CD14-positive monocyte (primary cell): ENCODE results near the gene DZANK1. TPM values are rescaled to one million over a fixed set of nuclear protein-coding genes. Genes with fewer than 3 reads are reported as not detected.
A peak's percentile ranks its signal among the peaks of the same experiment; 100 is the strongest.

Experiments
- DNase-seq, 3 donors: peaks; one replicate each; pipeline ENCODE4 v3.0.0-alpha.2; 2011 to 2022
- H2AFZ ChIP-seq: 2 replicates; pipeline ENCODE4 v1.6.0; 2012; ENCODE audit warnings: mild to moderate bottlenecking, low read depth, low read length, inconsistent platforms; ENCODE audit not compliant: insufficient read depth, poor library complexity, severe bottlenecking
- H3K27ac ChIP-seq, 2 donors: 1 replicate in 1 of 2; 2 replicates in 1 of 2; pipeline ENCODE4 v1.5.1; 2012 to 2013; ENCODE audit warnings: low read length in 2 of 2, control low read depth in 1 of 2, inconsistent platforms in 1 of 2, low read depth in 1 of 2, mild to moderate bottlenecking in 1 of 2
- H3K27me3 ChIP-seq, 2 donors: one replicate each; pipeline versions ENCODE4 v1.6.0 to v1.6.1; 2011 to 2013; ENCODE audit warnings: low read length in 2 of 2; ENCODE audit not compliant: control insufficient read depth in 2 of 2, insufficient read depth in 2 of 2
- H3K36me3 ChIP-seq, 2 donors: replicated peaks in 1 of 2; 1 replicate in 1 of 2; 2 replicates in 1 of 2; pipeline versions ENCODE4 v1.5.1 to v1.6.1; 2012 to 2013; ENCODE audit warnings: low read length in 2 of 2, control low read depth in 1 of 2, inconsistent platforms in 1 of 2, mild to moderate bottlenecking in 1 of 2; ENCODE audit not compliant: insufficient read depth in 2 of 2, control insufficient read depth in 1 of 2
- H3K4me1 ChIP-seq, 2 donors: 1 replicate in 1 of 2; 2 replicates in 1 of 2; pipeline versions ENCODE4 v1.5.1 to v1.6.1; 2012 to 2013; ENCODE audit warnings: low read length in 2 of 2, control low read depth in 1 of 2, inconsistent platforms in 1 of 2, mild to moderate bottlenecking in 1 of 2, moderate library complexity in 1 of 2; ENCODE audit not compliant: insufficient read depth in 2 of 2, control insufficient read depth in 1 of 2
- H3K4me2 ChIP-seq: replicated peaks from 2 replicates; pipeline ENCODE3; 2012; ENCODE audit warnings: low read length, moderate library complexity, mild to moderate bottlenecking; ENCODE audit not compliant: poor library complexity, severe bottlenecking; ENCODE audit errors: extremely low read depth
- H3K4me3 ChIP-seq, 3 experiments: fragments of 200-600 bp in 1 of 3; sonication (generic) in 1 of 3; replicated peaks in 1 of 3; 1 replicate in 2 of 3; 2 replicates in 1 of 3; pipeline ENCODE4 v1.5.1; 2011 to 2013; ENCODE audit warnings: low read length in 3 of 3, mild to moderate bottlenecking in 3 of 3, control low read depth in 2 of 3, low read depth in 2 of 3, inconsistent platforms in 1 of 3, moderate library complexity in 1 of 3
- H3K79me2 ChIP-seq: 2 replicates; pipeline ENCODE4 v1.6.0; 2012; ENCODE audit warnings: mild to moderate bottlenecking, control low read depth, inconsistent platforms, low read length, moderate library complexity; ENCODE audit not compliant: insufficient read depth
- H3K9ac ChIP-seq: 2 replicates; pipeline ENCODE4 v1.6.0; 2017; ENCODE audit warnings: low read length, mild to moderate bottlenecking; ENCODE audit not compliant: insufficient read depth, poor library complexity, severe bottlenecking
- H3K9me3 ChIP-seq, 2 donors: replicated peaks in 1 of 2; 1 replicate in 1 of 2; 2 replicates in 1 of 2; pipeline versions ENCODE4 v1.5.1 to v1.6.1; 2012 to 2013; ENCODE audit warnings: low read length in 2 of 2, control low read depth in 1 of 2; ENCODE audit not compliant: control insufficient read depth in 1 of 2, insufficient read depth in 1 of 2
- H4K20me1 ChIP-seq: 2 replicates; pipeline ENCODE4 v1.6.0; 2012; ENCODE audit warnings: mild to moderate bottlenecking, low read length, control low read depth, moderate library complexity; ENCODE audit not compliant: insufficient read depth
- H3K27ac Mint-ChIP-seq, 7 donors: one replicate each; pipeline ENCODE4 v1.8.0; 2020; ENCODE audit warnings: mild to moderate bottlenecking in 7 of 7, mixed read lengths in 7 of 7, moderate library complexity in 6 of 7, inconsistent platforms in 2 of 7
- H3K27me3 Mint-ChIP-seq, 3 donors: one replicate each; pipeline ENCODE4 v1.8.0; 2021 to 2022; ENCODE audit warnings: low read depth in 3 of 3, mild to moderate bottlenecking in 3 of 3, mixed read lengths in 3 of 3, moderate library complexity in 3 of 3, inconsistent platforms in 1 of 3
- H3K36me3 Mint-ChIP-seq, 2 donors: one replicate each; pipeline ENCODE4 v1.8.0; 2020; ENCODE audit warnings: mixed read lengths in 2 of 2, inconsistent platforms in 1 of 2, mild to moderate bottlenecking in 1 of 2
- H3K4me1 Mint-ChIP-seq: one replicate; pipeline ENCODE4 v1.8.0; 2020; ENCODE audit warnings: mild to moderate bottlenecking, mixed read lengths
- H3K4me3 Mint-ChIP-seq, 2 donors: one replicate each; pipeline ENCODE4 v1.8.0; 2020; ENCODE audit warnings: mild to moderate bottlenecking in 2 of 2, mixed read lengths in 2 of 2, moderate library complexity in 1 of 2
- H3K9me3 Mint-ChIP-seq, 7 donors: one replicate each; pipeline ENCODE4 v1.8.0; 2020 to 2022; ENCODE audit warnings: mixed read lengths in 7 of 7, mild to moderate bottlenecking in 6 of 7, moderate library complexity in 6 of 7, inconsistent platforms in 2 of 7
- CTCF ChIP-seq: fragments of 200-600 bp; IDR thresholded peaks from one replicate; pipeline ENCODE4 v1.8.0; 2022; ENCODE audit warnings: antibody characterized with exemption, mild to moderate bottlenecking
- whole genome bisulfite sequencing: methylation state at CpG from one replicate; pipeline ENCODE4 v1.1.5; 2013; ENCODE audit warnings: missing lambda C conversion rate; ENCODE audit not compliant: insufficient coverage; 5-methylcytosine and 5-hydroxymethylcytosine counted together
- intact Hi-C, 2 donors: fragments of 100-400 bp; cut with micrococcal nuclease; formaldehyde crosslinking; loops; one replicate each; pipeline versions ENCODE4 v1.15.0 to v1.15.1; 2023
- polyA plus RNA-seq, 3 donors: library from polyadenylated mRNA; depleted of rRNA in 1 of 3; unstranded in 2 of 3; stranded (reverse) in 1 of 3; fragments of 300-500 nt in 2 of 3; fragments of >200 nt in 1 of 3; fragmentation: Illumina TruSeq in 2 of 3; gene quantifications; 1 replicate in 2 of 3; 2 replicates in 1 of 3; pipeline ENCODE4 v1.2.3, GENCODE V29; 2012 to 2021

DZANK1 gene
- polyA plus RNA-seq, 3 donors, result 0.17 to 1.3 (median 0.69) TPM

- Histone ChIP-seq H3K79me2 (peaks cover 7% of the 10 kb centered on the region), H3K4me3 (peak overlapping the region in 1 of 3 experiments; percentile 97), H3K27ac (no peak overlapping the region), H3K9me3 (no peaks in the 10 kb centered on the region), H3K27me3 (no peaks in the 10 kb centered on the region), H3K9ac (no peak overlapping the region), H3K36me3 (peaks cover 0 to 22% of the 10 kb centered on the region in 2 donors), H2AFZ (peak overlapping the region; percentile 100), H3K4me2 (peak overlapping the region; percentile 82), H3K4me1 (peaks cover 8 to 16% of the 10 kb centered on the region in 2 donors), H4K20me1 (no peaks in the 10 kb centered on the region)
- Mint-ChIP-seq H3K4me3 (peak overlapping the region; percentile 97 to 98), H3K4me1 (peaks cover 22% of the 10 kb centered on the region), H3K36me3 (peaks cover 5 to 7% of the 10 kb centered on the region in 2 donors), H3K27ac (no peak overlapping the region), H3K9me3 (no peaks in the 10 kb centered on the region), H3K27me3 (peaks cover 0 to 2% (median 0%) of the 10 kb centered on the region in 3 donors)
- intact Hi-C loops, result no loop called here
- WGBS, result 60% methylated on average over 2 of the region's 7 CpGs
- TF ChIP-seq CTCF, result no peak
- no peak for DNase-seq
These were observed 29.2 kb upstream of the DZANK1 start for GRCh38 chr20:18496042-18496441.

GRCh38 chr20:18488301-18488700, 21.5 kb upstream of the DZANK1 start:
- H3K27ac Mint-ChIP-seq, result peak overlapping the region in 1 of 7 donors; percentile 33
- TF ChIP-seq CTCF, result no peak

More at GRCh38 chr20:18488301-18488700, 21.5 kb upstream of the DZANK1 start:
- no peaks in the 10 kb centered on the region for H3K4me1 ChIP-seq
- DNase-seq, result no peak
- no peak overlapping the region for H2AFZ ChIP-seq
- no peaks in the 10 kb centered on the region for H3K79me2 ChIP-seq
- H3K4me3 Mint-ChIP-seq, result no peak overlapping the region
- H3K36me3 Mint-ChIP-seq, result peaks cover 47% of the 10 kb centered on the region in 2 donors
- H3K27me3 Mint-ChIP-seq, result no peaks in the 10 kb centered on the region
- peaks cover 43 to 81% of the 10 kb centered on the region in 2 donors for H3K36me3 ChIP-seq
- no peaks in the 10 kb centered on the region for H3K9me3 ChIP-seq
- no peak overlapping the region for H3K4me3 ChIP-seq
- no CpG with 5 or more reads among the region's 3 CpGs for WGBS
- H3K9me3 Mint-ChIP-seq, result no peaks in the 10 kb centered on the region
- no peaks in the 10 kb centered on the region for H4K20me1 ChIP-seq
- H3K9ac ChIP-seq, result no peak overlapping the region
- no peaks in the 10 kb centered on the region for H3K27me3 ChIP-seq
- intact Hi-C loops, result no loop called here
- no peak overlapping the region for H3K27ac ChIP-seq
- H3K4me1 Mint-ChIP-seq, result peaks cover 2% of the 10 kb centered on the region
- H3K4me2 ChIP-seq, result no peak overlapping the region
